MM.1S (cell line): ENCODE data around the gene ANKRD60.

Experiments
- EZH2 ChIP-seq: fragments of 300-600 bp; sonication (generic); optimal IDR thresholded peaks from 2 replicates; pipeline ENCODE3; 2017; ENCODE audit warnings: low read depth, mild to moderate bottlenecking, antibody characterized with exemption, low read length, mixed read lengths
- EZH2phosphoT487 ChIP-seq: fragments of 300-600 bp; sonication (generic); IDR thresholded peaks from 2 replicates; pipeline ENCODE4 v1.6.1; 2018; ENCODE audit warnings: antibody characterized with exemption, low read length
- TF ChIP-seq, protein P1 (sequence below): fragments of 300-600 bp; sonication (generic); IDR thresholded peaks from 2 replicates; pipeline ENCODE4 v1.5.1; 2016; ENCODE audit warnings: antibody characterized with exemption, low read length, mixed read lengths

DNA sequence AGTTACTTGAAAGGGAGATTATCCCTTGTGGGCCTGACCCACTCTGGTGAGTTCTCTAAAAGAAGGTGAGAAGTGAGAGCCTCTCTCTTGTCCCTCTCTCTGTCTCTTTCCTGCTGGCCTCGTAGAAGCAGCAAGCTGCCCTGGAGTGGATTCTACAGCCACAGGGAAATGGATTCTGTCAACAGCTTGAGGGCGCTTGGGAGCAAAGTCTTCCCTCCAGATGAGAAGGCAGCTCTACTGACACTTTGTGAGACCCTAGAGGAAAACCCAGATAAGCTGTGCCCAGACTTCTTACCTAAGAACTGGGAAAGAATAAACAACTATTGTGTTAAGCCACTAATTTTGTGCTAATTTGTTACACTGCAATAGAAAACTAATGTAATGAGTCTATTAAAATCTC lies 39.9 kb downstream of the ANKRD60 start:
- TF ChIP-seq EZH2phosphoT487 = no peak
- TF ChIP-seq, protein P1, sequence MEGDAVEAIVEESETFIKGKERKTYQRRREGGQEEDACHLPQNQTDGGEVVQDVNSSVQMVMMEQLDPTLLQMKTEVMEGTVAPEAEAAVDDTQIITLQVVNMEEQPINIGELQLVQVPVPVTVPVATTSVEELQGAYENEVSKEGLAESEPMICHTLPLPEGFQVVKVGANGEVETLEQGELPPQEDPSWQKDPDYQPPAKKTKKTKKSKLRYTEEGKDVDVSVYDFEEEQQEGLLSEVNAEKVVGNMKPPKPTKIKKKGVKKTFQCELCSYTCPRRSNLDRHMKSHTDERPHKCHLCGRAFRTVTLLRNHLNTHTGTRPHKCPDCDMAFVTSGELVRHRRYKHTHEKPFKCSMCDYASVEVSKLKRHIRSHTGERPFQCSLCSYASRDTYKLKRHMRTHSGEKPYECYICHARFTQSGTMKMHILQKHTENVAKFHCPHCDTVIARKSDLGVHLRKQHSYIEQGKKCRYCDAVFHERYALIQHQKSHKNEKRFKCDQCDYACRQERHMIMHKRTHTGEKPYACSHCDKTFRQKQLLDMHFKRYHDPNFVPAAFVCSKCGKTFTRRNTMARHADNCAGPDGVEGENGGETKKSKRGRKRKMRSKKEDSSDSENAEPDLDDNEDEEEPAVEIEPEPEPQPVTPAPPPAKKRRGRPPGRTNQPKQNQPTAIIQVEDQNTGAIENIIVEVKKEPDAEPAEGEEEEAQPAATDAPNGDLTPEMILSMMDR = no peak
- TF ChIP-seq EZH2 = no peak
